Cerebellar nuclear complex (tissue), 1 donor: ENCODE results near the gene CDK9.
"Not testable (repeated sequence)": the region's sequence is repeated elsewhere in the genome, so short reads cannot be mapped to it uniquely, and the experiment has no call there.

Experiments used
- DNase-seq, 2 experiments: peaks; one replicate each; lab custom pipeline; 2025; lab: John Stamatoyannopoulos, UW

Gene CDK9

DNA sequence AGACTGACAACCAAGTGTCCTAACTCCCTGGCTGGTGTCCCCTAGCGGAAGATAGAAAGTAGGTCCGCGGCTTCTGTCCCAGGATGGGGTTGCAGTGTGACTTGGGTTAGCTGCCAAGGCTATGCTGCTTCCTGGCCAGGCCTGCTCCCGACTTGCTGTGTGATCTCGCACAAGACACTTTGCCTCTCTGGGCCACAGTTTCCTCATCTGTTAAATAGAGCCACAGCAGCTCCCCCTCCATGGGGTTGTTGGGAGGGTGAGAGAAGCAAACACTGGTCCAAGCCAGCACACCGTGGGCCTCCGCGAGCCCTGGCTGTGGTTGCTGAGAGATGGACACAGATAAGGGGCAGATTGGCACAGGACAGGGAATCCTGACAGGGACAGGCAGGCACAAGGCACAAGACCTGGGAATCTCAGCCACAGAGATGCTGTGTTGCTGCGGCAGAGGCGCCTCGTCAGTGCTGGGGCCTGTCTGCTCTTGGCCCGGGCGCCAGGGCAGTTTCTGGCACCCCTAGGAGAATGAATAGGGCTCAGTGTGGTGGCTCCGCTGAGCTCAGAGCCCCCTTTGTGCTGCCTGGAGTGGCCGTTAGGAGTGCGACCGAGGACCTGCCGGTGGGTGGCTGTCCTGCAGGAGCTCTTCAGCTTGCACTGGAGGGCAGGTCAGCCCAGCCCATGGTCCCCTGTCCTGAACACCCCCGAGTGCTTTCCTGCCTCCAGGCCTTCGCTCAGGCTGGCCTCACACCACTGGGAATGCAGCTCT is 5.5 kb upstream of the CDK9 start:
- DNase-seq, result no peak

- DNase-seq, result not testable (repeated sequence)
These were observed 4.9 kb upstream of the CDK9 start for GRCh38 chr9:127780909-127781308.

DNA sequence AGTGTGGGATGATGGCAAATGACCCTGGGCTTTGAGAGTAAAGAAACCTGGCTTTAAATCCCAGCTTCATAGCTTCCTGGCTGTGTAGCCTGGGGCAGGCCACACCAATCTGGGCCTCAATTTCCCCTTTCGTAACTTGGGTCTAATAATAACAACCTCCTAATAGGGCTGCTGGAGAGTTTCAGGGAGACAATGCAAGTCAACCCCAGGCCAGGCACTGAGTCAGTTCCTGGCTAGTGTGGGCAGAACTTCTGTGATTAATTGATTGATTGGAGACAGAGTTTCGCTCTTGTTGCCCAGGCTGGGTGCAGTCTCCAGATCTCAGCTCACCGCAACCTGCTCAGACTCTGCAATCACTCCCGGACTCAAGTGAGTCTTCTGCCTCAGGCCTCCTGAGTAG is 4.0 kb upstream of the CDK9 start:
- no peak for DNase-seq

GRCh38 chr9:127783111-127784008 is 2.5 kb upstream of the CDK9 start:
- no peak for DNase-seq

DNA sequence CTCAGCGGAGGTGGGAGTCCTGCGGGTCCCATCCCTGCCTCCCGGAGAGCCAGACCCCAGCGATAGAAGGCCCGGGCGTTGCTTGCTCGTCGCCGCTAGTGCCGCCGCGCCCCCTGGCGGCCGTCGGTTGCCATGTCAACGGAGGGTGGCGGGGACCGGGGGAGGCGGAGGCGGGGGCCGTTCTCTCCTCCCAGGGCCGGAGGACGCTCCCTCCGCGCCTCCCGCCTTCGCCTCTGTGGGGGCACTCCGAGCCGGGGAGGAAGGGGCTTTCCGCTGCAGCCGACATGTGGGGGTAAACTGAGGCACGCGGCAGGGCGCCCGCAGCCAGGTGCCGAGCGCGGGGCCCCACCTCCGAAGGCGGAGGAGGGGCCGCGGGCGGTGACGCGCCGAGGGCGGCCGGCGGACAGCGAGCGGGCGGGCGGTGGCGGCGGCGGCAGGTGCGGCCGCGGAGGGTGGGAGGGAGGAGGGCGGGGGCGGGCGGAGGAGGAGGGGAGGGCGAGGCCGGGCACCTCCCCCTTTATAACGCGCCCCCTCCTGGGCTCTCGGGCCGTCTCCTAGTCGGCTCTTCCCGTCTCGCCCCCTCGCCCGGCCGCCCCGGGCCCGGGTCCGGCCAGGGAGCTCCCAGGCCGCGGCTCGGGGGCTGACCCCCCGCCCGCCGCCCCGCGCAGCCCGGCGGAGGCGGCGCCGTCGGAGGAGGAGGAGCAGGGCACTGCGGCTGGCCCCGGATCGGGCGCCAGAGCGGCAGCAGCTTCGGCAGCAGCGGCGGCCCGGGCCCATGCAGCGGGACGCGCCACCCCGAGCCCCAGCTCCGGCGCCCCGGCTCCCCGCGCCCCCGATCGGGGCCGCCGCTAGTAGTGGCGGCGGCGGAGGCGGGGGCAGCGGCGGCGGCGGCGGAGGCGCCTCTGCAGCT is 556 bp upstream of the CDK9 start:
- DNase-seq, result peak in 1 of 2 experiments; percentile 61

DNA sequence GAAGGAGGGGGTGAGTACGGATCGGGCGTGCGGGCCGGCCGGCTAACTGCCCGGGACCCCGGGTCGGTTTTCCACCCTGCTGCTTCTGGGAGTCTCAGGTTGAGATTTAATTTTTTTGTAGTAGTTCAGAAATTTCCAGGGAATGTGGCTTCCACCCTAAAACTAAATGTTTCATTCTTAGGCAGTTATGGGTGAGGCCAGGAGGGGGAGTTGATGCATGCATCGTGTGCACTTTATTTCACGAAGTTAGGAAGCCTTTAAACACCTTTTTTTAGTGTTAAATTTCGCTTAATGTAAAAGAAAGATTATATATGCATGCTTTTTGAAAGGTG is 905 bp downstream of the CDK9 start:
- no peak for DNase-seq

GRCh38 chr9:127788337-127789011 is 2.6 kb downstream of the CDK9 start:
- DNase-seq, result no peak

DNA sequence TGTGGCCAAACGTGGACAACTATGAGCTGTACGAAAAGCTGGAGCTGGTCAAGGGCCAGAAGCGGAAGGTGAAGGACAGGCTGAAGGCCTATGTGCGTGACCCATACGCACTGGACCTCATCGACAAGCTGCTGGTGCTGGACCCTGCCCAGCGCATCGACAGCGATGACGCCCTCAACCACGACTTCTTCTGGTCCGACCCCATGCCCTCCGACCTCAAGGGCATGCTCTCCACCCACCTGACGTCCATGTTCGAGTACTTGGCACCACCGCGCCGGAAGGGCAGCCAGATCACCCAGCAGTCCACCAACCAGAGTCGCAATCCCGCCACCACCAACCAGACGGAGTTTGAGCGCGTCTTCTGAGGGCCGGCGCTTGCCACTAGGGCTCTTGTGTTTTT is 3.3 kb downstream of the CDK9 start:
- no peak for DNase-seq

- no peak for DNase-seq
These were observed 4.4 kb downstream of the CDK9 start for GRCh38 chr9:127790094-127790855.

DNA sequence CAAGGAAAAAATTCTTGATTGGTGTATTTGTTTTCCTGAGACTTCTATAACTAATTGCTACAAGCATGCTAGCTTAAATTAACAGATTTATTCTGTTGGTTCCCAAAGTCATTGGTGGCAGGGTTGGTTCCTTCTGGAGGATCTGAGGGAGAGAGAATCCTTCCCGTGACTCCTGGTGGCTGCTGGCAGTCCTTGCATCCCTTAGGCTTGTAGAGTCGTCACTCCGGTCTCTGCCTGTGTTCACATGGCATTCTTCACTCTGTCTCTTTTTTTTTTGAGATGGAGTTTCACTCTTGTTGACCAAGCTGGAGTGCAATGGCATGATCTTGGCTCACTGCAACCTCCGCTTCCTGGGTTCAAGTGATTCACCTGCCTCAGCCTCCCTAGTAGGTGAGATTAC is 5.3 kb downstream of the CDK9 start:
- DNase-seq, result no peak

DNA sequence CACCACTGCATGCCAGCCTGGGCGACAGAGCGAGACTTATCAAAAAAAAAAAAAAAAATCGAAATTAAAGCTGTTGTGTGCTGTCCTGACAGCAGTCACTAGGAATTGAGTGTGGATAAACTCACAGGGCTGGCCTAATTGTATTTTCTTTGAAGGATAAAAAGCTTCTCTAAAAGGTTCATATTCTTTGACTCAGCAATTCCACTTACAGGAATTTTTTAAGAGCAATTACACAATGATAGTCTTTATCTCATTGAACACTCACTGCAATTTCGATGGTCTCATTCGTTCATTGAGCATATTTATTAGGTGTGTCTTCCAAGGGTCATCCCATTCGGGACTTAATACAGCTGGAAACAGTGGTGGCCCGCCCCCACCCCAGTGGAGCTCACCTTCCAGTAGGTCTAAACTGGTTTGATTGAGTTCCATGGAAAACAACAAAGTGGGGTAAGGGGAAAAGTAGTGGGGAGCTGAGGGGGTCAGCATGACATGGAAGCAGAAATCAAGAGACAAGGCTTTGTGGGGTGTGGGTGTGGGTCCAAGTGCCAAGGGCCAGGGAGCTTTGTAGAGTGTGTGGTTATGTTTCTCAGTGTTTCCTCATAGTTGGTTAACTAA is 6.7 kb downstream of the CDK9 start:
- DNase-seq, result no peak

- DNase-seq, result peak in 1 of 2 experiments; percentile 26
These were observed 7.4 kb downstream of the CDK9 start for GRCh38 chr9:127793093-127793708.

DNA sequence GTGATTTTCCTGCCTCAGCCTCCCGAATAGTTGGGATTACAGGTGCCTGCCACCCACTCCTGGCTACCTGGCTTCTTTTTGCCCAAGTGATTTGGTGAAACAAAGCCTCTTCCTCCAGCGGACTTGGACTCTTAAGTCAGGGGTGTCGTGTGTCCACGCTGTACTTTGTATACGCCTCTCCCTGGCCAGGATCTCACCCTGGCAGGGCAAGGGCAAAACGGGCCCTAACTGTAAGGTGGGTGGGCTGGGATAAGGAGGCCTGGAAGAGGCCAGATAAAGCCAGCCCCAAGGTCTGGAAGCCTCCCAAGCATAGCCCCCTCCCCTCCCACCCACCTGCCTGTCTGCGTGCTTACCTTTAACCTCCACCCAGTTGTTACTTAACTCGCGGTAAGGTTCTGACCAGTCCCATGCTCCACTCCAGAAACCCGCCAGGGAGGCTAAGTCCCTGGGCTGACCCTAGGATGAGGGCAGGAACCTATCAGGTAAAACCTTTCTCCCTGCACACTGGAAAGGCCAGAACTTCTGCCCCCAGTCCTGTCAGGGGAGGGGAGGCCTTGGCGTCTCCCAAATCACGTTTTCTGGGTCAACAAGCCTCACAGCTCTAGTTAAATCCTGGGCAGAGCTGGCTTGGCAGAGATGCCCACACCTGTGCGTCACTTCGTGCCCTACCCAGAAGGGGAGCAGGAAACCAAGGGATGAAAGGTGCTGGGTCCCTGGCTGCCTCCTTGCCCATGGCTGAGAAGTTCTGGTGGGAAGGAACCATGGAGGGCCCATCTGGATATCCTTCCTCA is 8.4 kb downstream of the CDK9 start:
- no peak for DNase-seq

GRCh38 chr9:127796225-127796813 is 10.5 kb downstream of the CDK9 start:
- no peak for DNase-seq

GRCh38 chr9:127796852-127797370 is 11.1 kb downstream of the CDK9 start:
- no peak for DNase-seq

GRCh38 chr9:127801955-127802575 is 16.2 kb downstream of the CDK9 start:
- no peak for DNase-seq

GRCh38 chr9:127802576-127803443 is 17.0 kb downstream of the CDK9 start, which contains the start of gene FPGS:
Gene FPGS, plus strand, starts transcription at chr9:127802882. Its CDS starts 43 bp downstream, at chr9:127802925.
- peak in 1 of 2 experiments; percentile 55 for DNase-seq
